ENCODE data around the gene VTI1A. TPM values are rescaled to one million over a fixed set of nuclear protein-coding genes. Genes with fewer than 3 reads are reported as not detected.

VTI1A gene
- total and polyA plus RNA-seq, 9 of the 15 experiments (the other 6 are each of a cell fraction or from before 2014, with no cell fraction given): 9.3 to 21.4 (median 16.0) TPM

GRCh38 chr10:112689327-112690072, 242.5 kb downstream of the VTI1A start:
- no TSS peak for BruUV-seq (replicated peaks)
- Histone ChIP-seq H3K27ac (ENCODE audit: extremely low read depth, low read depth, low read length) (no peak overlapping the region), H3K4me3 (no peak overlapping the region), H2AFZ (ENCODE audit: low read depth, low read length) (no peak overlapping the region), H4K20me1 (replicated peaks; ENCODE audit: control insufficient read depth, insufficient read depth, low read length) (no peaks in the 10 kb centered on the region), H3K4me1 (replicated peaks in 1 of 2; ENCODE audit: control insufficient read depth in 2 of 2, insufficient read depth in 2 of 2, low read length in 2 of 2) (no peaks in the 10 kb centered on the region; a peak in 1 of 5 replicates), H3K9ac (ENCODE audit: insufficient read depth in 1 of 2, low read depth in 2 of 2, low read length in 2 of 2) (no peak overlapping the region), H3K79me2 (ENCODE audit: control insufficient read depth, insufficient read depth, low read length) (no peaks in the 10 kb centered on the region), H3K36me3 (ENCODE audit: control insufficient read depth, insufficient read depth, low read length) (no peaks in the 10 kb centered on the region), H3K9me3 (replicated peaks; ENCODE audit: control insufficient read depth, insufficient read depth, low read depth, low read length) (no peaks in the 10 kb centered on the region), H3K27me3 (ENCODE audit: control insufficient read depth in 2 of 2, insufficient read depth in 2 of 2, low read length in 2 of 2) (no peaks in the 10 kb centered on the region), H3K4me2 (ENCODE audit: insufficient read depth, low read length) (no peak overlapping the region), H3K9me1 (ENCODE audit: control insufficient read depth, insufficient read depth, low read length) (no peaks in the 10 kb centered on the region)
- in situ Hi-C loops (cut with MboI): no loop called here
- WGBS (ENCODE audit: insufficient coverage, low coverage, missing lambda C conversion rate): 30% methylated on average over 4 of the region's 4 CpGs
- ChIA-PET POLR2A (interaction anchor here (0.6 kb wide), 1 partner anchor 120 kb away, joined by 3 read pairs; no protein-coding TSS in a partner anchor), CTCF (ENCODE audit: low intra/inter-chr PET ratio) (no interaction called here)
- DNase-seq (ENCODE audit: extremely low read depth in 1 of 4, low spot score in 3 of 4): peak in 3 of 4 experiments; percentile 6 to 17 (median 6)
- no peak for TF ChIP-seq ARID2 (IDR thresholded peaks at IDR 0.05)
- no peak for TF ChIP-seq CREB1 (IDR thresholded peaks at IDR 0.05)
- no peak for TF ChIP-seq CREB1 (CRISPR knock-in tag; IDR thresholded peaks at IDR 0.05)
- peak; percentile 16 to 48; a peak in 3 of 4 replicates for TF ChIP-seq RAD21 (CRISPR knock-in tag; conservative IDR thresholded peaks at IDR 0.05 in 1 of 2, IDR thresholded peaks at IDR 0.05 in 1 of 2)
- 0 out of 2 replicates have a peak, but pooled peaks have one; percentile 23 for TF ChIP-seq REST (IDR thresholded peaks at IDR 0.05; ENCODE audit: borderline replicate concordance)
- TF ChIP-seq REST (CRISPR knock-in tag; IDR thresholded peaks at IDR 0.05; ENCODE audit: low read depth): no peak
- peak; percentile 31 to 49 (median 42); a peak in 5 of 6 replicates for TF ChIP-seq CTCF (IDR thresholded peaks at IDR 0.05 in 2 of 3, conservative IDR thresholded peaks at IDR 0.05 in 1 of 3; ENCODE audit: insufficient read depth in 2 of 3, low read depth in 1 of 3, low read length in 3 of 3)
- TF ChIP-seq ILF3 (IDR thresholded peaks at IDR 0.05; ENCODE audit: borderline replicate concordance): no peak
- FAIRE-seq: no peak
- peak; percentile 54; the same call in 2 of the 3 replicates for ATAC-seq
- intact Hi-C loops (cut with micrococcal nuclease): no loop called here

Measured in K562 (cell line).